GM19023 (cell line): Measurements from ENCODE around the gene LCN9.

Experiments used
- ATAC-seq: cut with Tn5 transposase; IDR thresholded peaks from one replicate; pipeline ENCODE4 v1.9.1; 2021; ENCODE audit warnings: mild to moderate bottlenecking, moderate library complexity; ENCODE audit not compliant: unreplicated experiment

LCN9 gene

DNA sequence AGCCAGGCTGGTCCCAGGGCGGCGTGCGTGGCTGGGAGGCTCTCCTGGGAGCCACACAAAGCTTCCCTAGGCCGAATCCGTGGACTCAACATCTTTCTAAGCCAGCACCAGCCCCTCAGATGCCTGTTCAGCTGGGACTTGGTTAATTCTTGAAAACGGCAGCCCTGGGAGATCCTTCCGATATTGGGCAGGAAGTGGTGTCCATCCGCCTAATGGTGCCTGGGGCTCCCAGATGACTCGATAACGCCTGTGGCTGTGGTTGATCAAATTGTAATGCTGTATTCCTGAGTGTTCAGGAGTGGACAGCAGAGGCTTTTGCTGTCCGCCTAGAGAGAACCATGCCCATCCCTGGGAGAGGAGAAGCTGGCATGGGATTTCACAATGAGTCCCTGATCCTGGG, 52.9 kb downstream of the LCN9 start:
- ATAC-seq: no peak
